Non-pigmented ciliary epithelial cell (primary cell): ENCODE measurements around the gene TMEM176B.
"Not testable (repeated sequence)": the region's sequence is repeated elsewhere in the genome, so short reads cannot be mapped to it uniquely, and the experiment has no call there.

Experiments used
- DNase-seq: peaks from one replicate; pipeline ENCODE4 v3.0.0-alpha.2; 2010; ENCODE audit warnings: low read depth

Gene TMEM176B

GRCh38 chr7:150823043-150823442 is 22.9 kb upstream of the TMEM176B start:
- no peak for DNase-seq

GRCh38 chr7:150820578-150821198 is 20.5 kb upstream of the TMEM176B start:
- no peak for DNase-seq

GRCh38 chr7:150820148-150820547 is 20.0 kb upstream of the TMEM176B start:
- DNase-seq: no peak

- DNase-seq: no peak
Observed at GRCh38 chr7:150818971-150819370, 18.8 kb upstream of the TMEM176B start.

DNA sequence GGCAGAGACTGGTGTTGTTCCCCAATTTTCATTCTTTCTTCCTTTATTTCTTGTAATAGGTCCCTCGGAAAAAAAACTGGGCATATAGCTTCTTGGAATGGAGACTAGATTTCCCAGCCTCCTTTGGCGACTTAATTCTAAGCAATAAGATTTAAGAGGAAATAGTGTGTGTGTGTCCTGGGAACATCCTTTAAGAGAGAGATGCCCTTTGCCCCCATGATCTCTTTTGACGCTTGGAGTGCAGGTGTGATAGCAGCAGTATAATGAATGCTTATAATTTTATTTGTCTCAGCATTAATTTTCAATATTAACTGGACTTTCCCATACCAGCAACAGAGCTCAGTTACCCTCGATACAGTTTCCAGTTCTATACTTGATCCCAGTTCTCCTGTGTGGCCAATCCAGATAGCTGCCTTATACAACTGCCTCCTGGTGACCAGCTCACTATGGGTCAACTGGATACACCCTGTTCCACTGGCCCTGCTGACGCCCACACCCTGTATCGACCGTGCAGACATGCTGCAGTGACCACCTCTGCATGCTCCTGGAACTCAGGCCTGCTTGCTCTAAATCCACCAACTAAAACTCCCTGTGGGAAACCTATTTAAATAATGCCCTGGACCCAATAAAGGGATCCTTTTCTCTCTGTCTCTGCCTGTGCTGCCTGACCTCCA is 14.3 kb upstream of the TMEM176B start:
- DNase-seq: no peak

- DNase-seq: not testable (repeated sequence)
Observed at GRCh38 chr7:150807616-150808438, 7.7 kb upstream of the TMEM176B start.

DNA sequence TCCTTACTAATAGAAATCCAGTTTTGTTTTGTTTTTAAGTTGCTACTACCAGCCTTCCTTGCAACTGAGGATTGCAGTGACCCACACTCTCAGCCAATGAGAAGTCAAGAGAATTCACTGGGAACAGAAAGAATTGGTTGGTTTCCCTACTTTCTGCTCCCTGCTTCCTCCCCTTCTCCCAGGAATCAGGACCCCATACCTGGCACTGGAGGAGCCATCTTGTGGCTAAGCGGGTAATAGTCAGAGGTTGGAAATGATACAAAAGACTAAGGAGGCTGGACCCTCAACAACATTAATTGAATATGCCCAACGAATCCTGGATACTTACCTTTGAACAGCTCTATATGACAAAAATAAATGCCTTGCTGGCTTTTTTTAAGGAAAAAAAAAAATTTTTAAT is 6.7 kb upstream of the TMEM176B start:
- no peak for DNase-seq

DNA sequence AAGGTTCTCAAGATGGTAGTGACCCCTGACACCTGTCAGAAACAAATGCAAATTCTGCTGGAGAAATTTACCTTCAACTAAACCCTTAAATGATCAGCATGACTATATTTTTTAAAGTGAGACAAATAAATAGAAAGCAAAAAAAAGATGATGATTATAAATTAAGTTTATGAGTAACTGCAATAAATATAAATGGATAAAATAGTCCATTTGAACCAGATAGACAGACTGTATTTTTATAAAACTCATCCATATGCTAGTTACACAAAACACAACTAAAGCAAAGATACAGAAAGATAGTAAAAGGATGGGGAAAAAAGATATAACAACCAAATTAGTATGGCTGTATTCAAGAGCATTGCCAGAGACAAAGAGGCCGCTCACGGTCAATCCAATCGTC is 6.3 kb upstream of the TMEM176B start:
- no peak for DNase-seq

GRCh38 chr7:150805864-150806263 is 5.7 kb upstream of the TMEM176B start:
- DNase-seq: no peak

- no peak for DNase-seq
Observed at GRCh38 chr7:150804802-150805201, 4.6 kb upstream of the TMEM176B start.

DNA sequence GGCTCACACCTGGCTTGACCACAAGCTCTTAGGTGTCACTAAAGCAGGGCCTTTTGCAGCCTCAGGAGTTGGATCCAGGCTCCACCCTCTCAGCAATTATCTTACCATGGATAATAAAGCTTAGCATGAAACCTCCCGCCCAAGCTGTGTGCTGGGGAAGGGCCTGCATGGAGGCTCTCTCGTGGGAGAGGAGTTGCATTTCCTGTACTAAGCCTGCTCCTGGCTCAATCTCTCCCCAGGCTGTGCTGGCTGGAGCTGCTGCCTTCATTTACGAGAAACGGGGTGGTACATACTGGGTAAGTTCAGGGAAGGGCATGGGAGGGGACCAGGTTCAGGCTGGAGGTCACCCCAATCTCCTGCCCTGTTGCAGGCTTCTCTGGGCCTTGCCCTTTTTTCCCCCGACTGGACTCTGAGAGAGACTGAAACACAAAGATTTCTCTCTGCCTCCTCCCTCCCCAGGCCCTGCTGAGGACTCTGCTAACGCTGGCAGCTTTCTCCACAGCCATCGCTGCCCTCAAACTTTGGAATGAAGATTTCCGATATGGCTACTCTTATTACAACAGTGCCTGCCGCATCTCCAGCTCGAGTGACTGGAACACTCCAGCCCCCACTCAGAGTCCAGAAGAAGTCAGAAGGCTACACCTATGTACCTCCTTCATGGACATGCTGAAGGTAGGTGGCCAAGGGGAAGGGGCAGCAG is 3.1 kb upstream of the TMEM176B start:
- no peak for DNase-seq

DNA sequence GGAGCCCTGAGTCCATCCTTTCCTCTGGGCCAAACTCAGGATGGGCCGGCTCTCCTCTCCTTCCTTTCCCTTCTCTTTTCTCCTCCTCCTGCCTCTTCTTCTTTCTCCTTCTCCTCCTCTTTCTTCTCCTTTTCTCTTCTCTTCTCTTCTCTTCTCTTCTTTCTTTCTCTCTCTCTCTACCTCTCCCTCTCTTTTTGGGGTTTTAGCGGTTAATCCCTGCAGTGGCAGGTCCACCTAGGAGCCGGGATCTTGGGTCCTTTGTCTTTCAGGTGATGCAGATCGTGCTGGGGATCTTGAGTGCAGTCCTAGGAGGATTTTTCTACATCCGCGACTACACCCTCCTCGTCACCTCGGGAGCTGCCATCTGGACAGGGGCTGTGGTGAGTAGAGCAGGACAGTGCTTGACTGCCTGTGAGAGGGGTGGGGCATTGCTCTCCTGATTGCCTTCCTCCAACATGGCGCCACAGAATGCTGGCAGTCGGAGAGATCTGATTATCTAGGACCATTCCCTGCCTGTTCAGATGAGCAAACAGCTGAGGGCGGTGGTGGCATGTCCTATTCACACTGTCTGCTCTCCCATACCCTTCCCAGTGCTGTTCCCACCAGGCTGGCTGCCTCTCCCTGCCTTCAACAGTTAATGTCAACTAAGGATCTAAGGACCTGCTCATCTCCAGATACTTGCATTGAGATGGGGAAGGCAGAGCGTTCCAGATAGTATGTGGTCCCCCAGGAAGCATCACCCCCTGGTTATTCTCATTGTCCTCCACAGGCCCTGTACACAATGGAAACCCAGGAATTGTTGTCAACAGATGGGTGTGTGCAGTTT is 2.0 kb upstream of the TMEM176B start:
- DNase-seq: no peak

- DNase-seq: no peak
Observed at GRCh38 chr7:150801242-150801945, 1.2 kb upstream of the TMEM176B start.

GRCh38 chr7:150800581-150801241 is 547 bp upstream of the TMEM176B start, which contains the start of gene TMEM176A:
TMEM176A (plus strand) TSS chr7:150800769; CDS start chr7:150801551, 782 bp downstream.
- no peak for DNase-seq

DNA sequence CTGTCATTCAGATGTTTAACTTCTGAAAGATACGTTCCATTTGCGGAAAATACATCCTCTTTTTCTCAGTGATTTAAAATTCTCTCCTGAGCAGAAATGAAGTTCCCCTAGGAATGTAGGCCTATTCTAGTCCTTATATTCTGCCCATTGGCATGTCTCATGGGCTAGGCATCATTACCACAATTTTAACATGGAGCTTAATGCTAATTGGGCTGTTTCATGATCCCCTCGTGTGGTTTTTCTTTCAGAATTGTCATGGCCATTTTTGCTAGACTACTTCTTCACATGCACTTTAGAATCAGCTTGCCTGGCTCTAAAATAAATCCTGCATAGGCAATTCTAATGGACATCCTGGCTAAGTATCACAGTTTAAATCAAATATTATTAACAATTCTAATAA is 1.0 kb downstream of the TMEM176B start:
- DNase-seq: no peak

DNA sequence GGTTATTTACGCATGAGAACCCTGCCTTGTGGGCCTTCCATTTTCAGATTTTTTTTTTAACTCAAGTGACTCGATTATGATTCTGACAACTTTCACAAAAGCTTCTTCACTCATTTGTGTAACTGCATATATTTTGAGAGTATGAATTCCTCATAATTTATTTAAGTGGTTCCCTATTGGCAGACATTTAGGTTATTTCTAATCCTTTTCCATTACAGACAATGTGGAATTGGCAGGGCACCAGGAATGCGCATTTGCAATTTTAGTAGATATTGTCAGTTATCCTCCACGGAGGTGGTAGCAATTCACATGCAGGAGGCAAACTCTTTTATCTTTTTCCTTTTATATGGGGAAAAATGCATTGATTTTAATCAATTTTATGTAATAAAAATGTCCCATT is 2.5 kb downstream of the TMEM176B start:
- no peak for DNase-seq

DNA sequence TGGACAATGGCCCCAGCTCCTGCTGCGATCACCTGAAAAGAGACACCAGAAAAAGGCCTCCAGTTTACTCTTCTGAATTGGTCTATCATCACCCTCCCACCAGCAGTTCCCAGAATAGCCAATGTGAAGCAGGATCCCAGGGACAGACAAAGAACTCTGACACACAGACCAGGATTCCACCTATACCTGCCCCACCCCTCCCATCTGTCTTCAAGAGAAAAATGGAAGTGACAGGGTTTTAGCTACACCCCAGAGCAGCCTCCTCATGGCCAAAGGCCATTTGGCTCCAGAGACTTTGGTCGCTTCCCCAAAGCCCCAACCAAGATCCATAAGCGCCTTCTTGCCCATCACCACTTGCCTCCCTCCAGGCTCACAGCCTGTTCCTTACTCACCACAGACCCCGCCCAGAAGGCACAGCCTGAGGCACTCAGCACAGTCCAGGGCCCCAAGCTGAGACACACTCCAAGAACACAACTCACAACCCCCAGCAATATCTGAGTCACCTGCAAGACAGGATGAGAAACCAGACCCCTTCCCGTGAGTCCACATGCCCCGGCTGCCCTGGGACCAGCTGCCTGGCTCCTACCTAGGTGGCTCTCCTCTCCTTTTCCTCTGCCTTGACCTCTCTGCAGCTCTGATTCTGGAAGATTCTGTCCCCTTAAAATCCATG is 6.5 kb downstream of the TMEM176B start:
- no peak for DNase-seq

DNA sequence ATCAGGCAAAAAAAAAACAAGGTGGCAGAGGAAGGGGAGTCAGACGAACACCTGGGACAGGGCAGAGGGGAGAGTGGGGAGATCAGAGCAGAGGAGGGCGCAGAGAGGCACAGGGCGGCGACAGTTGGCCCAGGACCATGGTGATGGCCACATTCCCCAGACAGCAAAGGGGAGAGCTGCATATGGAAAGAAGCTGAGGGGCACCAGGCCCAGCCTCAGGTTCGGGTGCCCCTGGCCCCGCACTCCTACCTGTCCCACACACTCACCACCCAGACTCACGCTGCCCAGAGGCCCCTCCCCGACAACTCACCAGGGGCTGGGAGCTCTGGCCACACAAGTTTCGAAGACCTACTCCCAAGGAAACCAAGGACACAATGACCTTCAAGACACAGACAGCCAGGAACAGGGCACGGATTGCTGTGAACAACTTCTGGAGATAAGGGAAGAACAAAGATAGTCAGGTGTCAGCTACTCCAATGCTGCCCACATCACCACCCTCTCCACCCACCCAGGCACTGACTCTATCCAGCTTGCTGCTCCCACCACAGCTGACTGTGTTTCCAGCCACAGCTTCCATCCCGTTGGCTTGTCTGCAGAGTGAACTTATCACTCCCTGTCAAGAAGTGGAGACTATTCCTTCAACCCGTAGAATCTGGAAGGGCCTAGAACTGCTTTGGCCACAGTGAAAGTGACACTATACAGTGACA is 8.3 kb downstream of the TMEM176B start:
- no peak for DNase-seq

DNA sequence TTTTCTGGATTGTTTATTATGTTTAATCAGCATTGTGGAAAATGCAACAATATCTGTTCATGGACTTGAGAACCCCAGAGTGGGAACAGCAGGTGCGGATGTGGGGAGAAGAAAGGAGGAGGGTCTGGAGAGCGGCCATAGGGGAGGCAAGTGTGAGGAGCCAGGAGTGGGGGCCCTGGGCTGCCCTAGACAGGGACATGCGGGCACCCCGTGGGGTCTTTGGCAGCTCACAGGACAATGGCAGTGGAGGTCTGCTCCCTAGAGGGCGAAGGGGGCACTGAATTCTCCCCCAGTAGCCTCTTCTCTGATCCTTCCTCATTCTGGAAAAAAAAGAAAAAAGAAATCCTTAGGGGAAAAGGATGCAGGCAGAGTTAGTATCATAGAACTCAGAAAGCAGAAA is 8.9 kb downstream of the TMEM176B start:
- DNase-seq: no peak
